NCI-H1105 treated with DMSO at 0.1 percent for 48 hours (cell line): ENCODE measurements around the gene HOXA7.

Experiments
- DNase-seq: peaks from one replicate; lab custom pipeline; 2025; lab: John Stamatoyannopoulos, UW

The HOXA7 gene

GRCh38 chr7:27133409-27134231, 22.9 kb downstream of the HOXA7 start:
- DNase-seq: no peak

- no peak for DNase-seq
These were observed 23.5 kb downstream of the HOXA7 start for GRCh38 chr7:27132978-27133377.

- DNase-seq: no peak
These were observed 24.3 kb downstream of the HOXA7 start for GRCh38 chr7:27132214-27132613.

- DNase-seq: no peak
These were observed 25.1 kb downstream of the HOXA7 start for GRCh38 chr7:27131390-27131819.

- DNase-seq: no peak
These were observed 25.7 kb downstream of the HOXA7 start, which contains the start of gene HOXA4 for GRCh38 chr7:27130540-27131389. HOXA4 (minus strand) TSS chr7:27130757; CDS start chr7:27130733, 24 bp downstream.

GRCh38 chr7:27129729-27130539, 26.5 kb downstream of the HOXA7 start:
- no peak for DNase-seq

GRCh38 chr7:27128776-27129728, 27.4 kb downstream of the HOXA7 start:
- DNase-seq: no peak

GRCh38 chr7:27128034-27128433, 28.4 kb downstream of the HOXA7 start:
- no peak for DNase-seq

- DNase-seq: no peak
These were observed 29.7 kb downstream of the HOXA7 start for GRCh38 chr7:27126596-27127327.

GRCh38 chr7:27125986-27126394, 30.5 kb downstream of the HOXA7 start:
- DNase-seq: no peak

GRCh38 chr7:27124902-27125689, 31.4 kb downstream of the HOXA7 start:
- no peak for DNase-seq

GRCh38 chr7:27124096-27124901, 32.2 kb downstream of the HOXA7 start:
- no peak for DNase-seq

GRCh38 chr7:27123477-27124053, 32.9 kb downstream of the HOXA7 start:
- DNase-seq: no peak

GRCh38 chr7:27123007-27123476, 33.4 kb downstream of the HOXA7 start:
- DNase-seq: no peak

GRCh38 chr7:27122077-27122910, 34.2 kb downstream of the HOXA7 start:
- DNase-seq: no peak

- DNase-seq: no peak
These were observed 34.8 kb downstream of the HOXA7 start for GRCh38 chr7:27121684-27122076.

GRCh38 chr7:27119412-27119911, 37.0 kb downstream of the HOXA7 start:
- no peak for DNase-seq
